Trophoblast cell (in vitro differentiated cells and primary cell): ENCODE data around the gene KRT9.

Experiments used
- DNase-seq, 2 donors: peaks; one replicate each; pipeline ENCODE4 v3.0.0-alpha.2; 2016
- H2AFZ ChIP-seq: 2 replicates; pipeline ENCODE4 v1.6.1; 2013; ENCODE audit warnings: low read length, moderate library complexity, mild to moderate bottlenecking; ENCODE audit not compliant: insufficient read depth, poor library complexity
- H2AK5ac ChIP-seq: 2 replicates; pipeline ENCODE4 v1.6.1; 2013; ENCODE audit warnings: mild to moderate bottlenecking, low read length
- H2BK120ac ChIP-seq: 2 replicates; pipeline ENCODE4 v1.6.1; 2013; ENCODE audit warnings: low read length, mild to moderate bottlenecking, moderate library complexity; ENCODE audit not compliant: insufficient read depth, poor library complexity
- H2BK12ac ChIP-seq: 2 replicates; pipeline ENCODE4 v1.6.1; 2013; ENCODE audit warnings: mild to moderate bottlenecking, low read length, moderate library complexity
- H2BK5ac ChIP-seq: 2 replicates; pipeline ENCODE4 v1.6.1; 2013; ENCODE audit warnings: low read length, low read depth, moderate library complexity, mild to moderate bottlenecking; ENCODE audit not compliant: poor library complexity
- H3K14ac ChIP-seq: 2 replicates; pipeline ENCODE4 v1.6.1; 2013; ENCODE audit warnings: mild to moderate bottlenecking, low read length
- H3K18ac ChIP-seq: 2 replicates; pipeline ENCODE4 v1.6.1; 2013; ENCODE audit warnings: mild to moderate bottlenecking, low read length
- H3K23ac ChIP-seq: 2 replicates; pipeline ENCODE4 v1.6.1; 2013; ENCODE audit warnings: low read length
- H3K27ac ChIP-seq: 2 replicates; pipeline ENCODE4 v1.5.1; 2013; ENCODE audit warnings: low read depth, mild to moderate bottlenecking, inconsistent platforms, low read length, moderate library complexity
- H3K27me3 ChIP-seq: 2 replicates; pipeline ENCODE4 v1.6.1; 2013; ENCODE audit warnings: inconsistent platforms, mild to moderate bottlenecking, low read length, moderate library complexity; ENCODE audit not compliant: insufficient read depth
- H3K36me3 ChIP-seq, 2 experiments: 1 replicate in 1 of 2; 2 replicates in 1 of 2; pipeline ENCODE4 v1.6.1; 2013; ENCODE audit warnings: low read length in 2 of 2, mild to moderate bottlenecking in 2 of 2, moderate library complexity in 1 of 2; ENCODE audit not compliant: insufficient read depth in 2 of 2, control insufficient read depth in 1 of 2
- H3K4ac ChIP-seq: 2 replicates; pipeline ENCODE4 v1.6.1; 2013; ENCODE audit warnings: low read depth, mild to moderate bottlenecking, low read length, moderate library complexity
- H3K4me1 ChIP-seq, 2 experiments: 1 replicate in 1 of 2; 2 replicates in 1 of 2; pipeline ENCODE4 v1.6.1; 2013; ENCODE audit warnings: low read length in 2 of 2, mild to moderate bottlenecking in 2 of 2, moderate library complexity in 1 of 2; ENCODE audit not compliant: insufficient read depth in 2 of 2, control insufficient read depth in 1 of 2
- H3K4me2 ChIP-seq: 2 replicates; pipeline ENCODE4 v1.6.1; 2013; ENCODE audit warnings: inconsistent platforms, mild to moderate bottlenecking, low read length, moderate library complexity
- H3K4me3 ChIP-seq: 2 replicates; pipeline ENCODE4 v1.5.1; 2013; ENCODE audit warnings: mild to moderate bottlenecking, low read depth, low read length, inconsistent platforms
- H3K79me1 ChIP-seq: one replicate; pipeline ENCODE4 v1.6.1; 2013; ENCODE audit warnings: low read length
- H3K79me2 ChIP-seq: 2 replicates; pipeline ENCODE4 v1.6.1; 2013; ENCODE audit warnings: low read length, mild to moderate bottlenecking; ENCODE audit not compliant: control insufficient read depth, insufficient read depth, poor library complexity
- H3K9ac ChIP-seq: 2 replicates; pipeline ENCODE4 v1.6.1; 2013; ENCODE audit warnings: mild to moderate bottlenecking, low read length
- H3K9me3 ChIP-seq: 2 replicates; pipeline ENCODE4 v1.6.1; 2013; ENCODE audit warnings: low read depth, mild to moderate bottlenecking, control low read depth, inconsistent platforms, low read length; ENCODE audit not compliant: insufficient read depth
- H4K12ac ChIP-seq: 2 replicates; pipeline ENCODE4 v1.6.1; 2013; ENCODE audit warnings: low read depth, mild to moderate bottlenecking, low read length, moderate library complexity
- H4K8ac ChIP-seq: 2 replicates; pipeline ENCODE4 v1.6.1; 2013; ENCODE audit warnings: low read depth, mild to moderate bottlenecking, low read length, moderate library complexity
- H4K91ac ChIP-seq: one replicate; pipeline ENCODE4 v1.6.1; 2013; ENCODE audit warnings: low read depth, mild to moderate bottlenecking, low read length, moderate library complexity
- WGBS: extraction: QIAGEN DNeasy Blood & Tissue Kit; methylation state at CpG from one replicate; pipeline ENCODE4 v1.1.7; 2013; ENCODE audit warnings: missing lambda C conversion rate; ENCODE audit not compliant: insufficient read length, insufficient coverage; ENCODE audit errors: extremely low coverage; 5-methylcytosine and 5-hydroxymethylcytosine counted together

Gene KRT9

GRCh38 chr17:41548844-41549595 is 22.8 kb downstream of the KRT9 start:
- WGBS, result no CpG with 5 or more reads among the region's 25 CpGs
- Histone ChIP-seq H3K18ac (peak overlapping the region; percentile 62), H3K9me3 (no peaks in the 10 kb centered on the region), H3K4me1 (peaks cover 16 to 19% of the 10 kb centered on the region in 2 experiments), H3K79me1 (peaks cover 11% of the 10 kb centered on the region), H3K23ac (no peak overlapping the region), H3K27ac (peak overlapping the region; percentile 75), H3K4me3 (no peak overlapping the region), H2BK5ac (peak overlapping the region; percentile 83), H2BK120ac (peak overlapping the region; percentile 93), H2BK12ac (peak overlapping the region; percentile 85), H3K14ac (peak overlapping the region; percentile 81), H2AK5ac (peak overlapping the region; percentile 26), H4K12ac (peak overlapping the region; percentile 88), H3K4me2 (peak overlapping the region; percentile 51), H3K4ac (peak overlapping the region; percentile 71), H3K79me2 (peaks cover 4% of the 10 kb centered on the region), H3K9ac (no peak overlapping the region), H3K27me3 (no peaks in the 10 kb centered on the region), H4K8ac (peak overlapping the region; percentile 89), H4K91ac (peak overlapping the region; percentile 94), H2AFZ (peak overlapping the region; percentile 92), H3K36me3 (no peaks in the 10 kb centered on the region)
- peak; percentile 89 to 99 for DNase-seq

DNA sequence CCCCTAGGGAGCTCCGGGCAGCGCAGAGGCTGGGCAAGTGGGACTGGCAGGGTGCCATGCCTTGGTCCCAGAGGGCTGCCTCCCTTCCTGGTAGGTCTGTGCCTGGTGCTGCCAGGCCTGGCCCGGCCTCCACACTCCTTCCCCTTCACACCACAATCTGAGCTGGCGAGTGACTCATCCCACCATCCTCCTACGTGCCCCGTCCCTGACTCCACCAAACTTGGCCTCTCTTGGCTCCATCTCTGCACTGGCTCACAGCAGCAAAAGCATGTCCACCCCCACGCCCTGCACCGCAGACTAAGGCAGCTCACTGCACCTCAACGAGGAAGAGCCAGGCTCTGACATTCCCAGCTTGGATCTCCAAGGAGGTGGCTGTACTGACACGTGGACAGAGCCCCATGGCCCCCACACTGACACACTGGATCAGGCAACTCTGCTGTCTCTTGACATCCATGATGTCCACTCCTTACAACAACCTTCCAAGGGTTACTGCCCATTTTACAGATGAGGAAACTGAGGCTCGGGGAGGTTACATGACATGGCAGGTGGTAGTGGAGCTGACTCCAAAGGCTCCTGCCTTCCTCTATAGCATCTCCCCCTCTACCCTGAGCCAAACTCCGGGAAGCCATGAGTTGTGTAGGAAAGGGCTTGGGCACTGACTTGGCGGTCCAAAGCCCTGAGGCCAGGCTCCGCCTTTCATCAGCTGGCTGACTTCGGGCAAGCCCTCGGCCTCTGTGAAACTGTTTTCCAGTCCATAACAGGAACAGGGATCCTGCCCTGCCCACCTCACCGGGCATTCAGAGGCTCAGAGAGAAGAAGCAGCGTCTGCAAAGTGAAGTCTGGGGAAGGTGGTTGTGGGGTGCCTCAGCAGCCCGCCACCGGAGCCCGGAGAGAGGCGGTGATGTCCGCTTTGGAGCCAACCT is 23.7 kb downstream of the KRT9 start:
- H2AFZ ChIP-seq, result peak overlapping the region; percentile 61
- H3K18ac ChIP-seq, result peak overlapping the region; percentile 62
- peak overlapping the region; percentile 42 for H3K4me2 ChIP-seq
- H4K8ac ChIP-seq, result peak overlapping the region; percentile 89
- peak overlapping the region; percentile 42 for H2BK5ac ChIP-seq
- peak overlapping the region; percentile 62 for H3K4ac ChIP-seq
- H3K79me2 ChIP-seq, result peaks cover 4% of the 10 kb centered on the region
- peak overlapping the region; percentile 85 for H2BK12ac ChIP-seq
- H4K91ac ChIP-seq, result peak overlapping the region; percentile 94
- H2BK120ac ChIP-seq, result peak overlapping the region; percentile 93
- H3K9ac ChIP-seq, result no peak overlapping the region
- H3K23ac ChIP-seq, result no peak overlapping the region
- no peaks in the 10 kb centered on the region for H3K36me3 ChIP-seq
- H3K27me3 ChIP-seq, result no peaks in the 10 kb centered on the region
- H3K4me3 ChIP-seq, result no peak overlapping the region
- peak; percentile 72 to 82 for DNase-seq
- peak overlapping the region; percentile 26 for H2AK5ac ChIP-seq
- peak overlapping the region; percentile 81 for H3K14ac ChIP-seq
- no peaks in the 10 kb centered on the region for H3K9me3 ChIP-seq
- peak overlapping the region; percentile 25 for H3K27ac ChIP-seq
- peaks cover 16 to 19% of the 10 kb centered on the region in 2 experiments for H3K4me1 ChIP-seq
- H3K79me1 ChIP-seq, result peaks cover 11% of the 10 kb centered on the region
- peak overlapping the region; percentile 17 for H4K12ac ChIP-seq
- WGBS, result no CpG with 5 or more reads among the region's 23 CpGs

GRCh38 chr17:41547378-41547841 is 24.4 kb downstream of the KRT9 start:
- Histone ChIP-seq H2BK5ac (no peak overlapping the region), H3K4me1 (peaks cover 16 to 19% of the 10 kb centered on the region in 2 experiments), H3K79me2 (peaks cover 4% of the 10 kb centered on the region), H3K27me3 (no peaks in the 10 kb centered on the region), H4K8ac (no peak overlapping the region), H3K27ac (no peak overlapping the region), H3K18ac (peak overlapping the region; percentile 53), H2BK120ac (no peak overlapping the region), H3K4me2 (no peak overlapping the region), H3K4ac (no peak overlapping the region), H3K14ac (no peak overlapping the region), H4K91ac (peak overlapping the region; percentile 94), H3K79me1 (peaks cover 11% of the 10 kb centered on the region), H3K4me3 (no peak overlapping the region), H3K23ac (no peak overlapping the region), H3K9ac (no peak overlapping the region), H2AFZ (no peak overlapping the region), H2AK5ac (peak overlapping the region; percentile 26), H3K36me3 (no peaks in the 10 kb centered on the region), H2BK12ac (peak overlapping the region; percentile 85), H4K12ac (no peak overlapping the region), H3K9me3 (no peaks in the 10 kb centered on the region)
- DNase-seq, result peak in 1 of 2 donors; percentile 32
- WGBS, result no CpG with 5 or more reads among the region's 9 CpGs

DNA sequence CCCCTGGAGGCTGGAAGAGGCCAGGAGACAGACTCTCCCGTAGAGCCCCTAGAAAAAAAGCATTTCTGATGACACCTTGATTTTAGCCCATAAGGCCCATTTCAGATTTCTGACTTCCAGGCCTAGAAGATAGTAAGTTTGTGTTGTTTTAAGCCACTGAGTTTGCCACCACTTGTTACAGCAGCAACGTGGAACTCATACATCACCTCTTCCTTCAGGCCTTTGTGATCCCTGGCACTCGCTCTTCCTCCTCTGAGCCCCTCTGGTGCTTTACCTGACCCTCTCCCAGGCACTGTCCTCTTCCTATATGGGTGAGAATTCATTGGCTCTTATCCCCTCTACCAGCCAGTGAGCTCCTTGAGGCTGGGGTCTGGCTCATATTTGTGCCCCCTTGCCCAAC is 25.0 kb downstream of the KRT9 start:
- Histone ChIP-seq H3K79me2 (peaks cover 4% of the 10 kb centered on the region), H3K23ac (no peak overlapping the region), H3K4me3 (no peak overlapping the region), H3K4ac (no peak overlapping the region), H3K36me3 (no peaks in the 10 kb centered on the region), H2BK5ac (no peak overlapping the region), H2AK5ac (no peak overlapping the region), H3K9me3 (no peaks in the 10 kb centered on the region), H3K14ac (no peak overlapping the region), H3K27ac (no peak overlapping the region), H3K18ac (no peak overlapping the region), H3K79me1 (peaks cover 11% of the 10 kb centered on the region), H3K4me1 (peaks cover 16 to 19% of the 10 kb centered on the region in 2 experiments), H4K91ac (no peak overlapping the region), H2AFZ (no peak overlapping the region), H2BK120ac (no peak overlapping the region), H4K12ac (no peak overlapping the region), H4K8ac (no peak overlapping the region), H3K9ac (no peak overlapping the region), H3K27me3 (no peaks in the 10 kb centered on the region), H3K4me2 (no peak overlapping the region), H2BK12ac (no peak overlapping the region)
- DNase-seq, result no peak
- WGBS, result no CpG with 5 or more reads among the region's 3 CpGs
